ENCODE measurements around the gene RPLP2.

The RPLP2 gene

GRCh38 chr11:843818-844692 lies 34.3 kb downstream of the RPLP2 start (continued):
- TF ChIP-seq SP3 (tag by site-specific recombination; IDR thresholded peaks at IDR 0.05) (0 out of 2 replicates have a peak, but pooled peaks have one; percentile 14), HOXA7 (CRISPR knock-in tag; IDR thresholded peaks at IDR 0.05; ENCODE audit: borderline replicate concordance) (no peak), ZNF169 (tag by site-specific recombination; IDR thresholded peaks at IDR 0.05) (no peak), MYNN (tag by site-specific recombination; IDR thresholded peaks at IDR 0.05; ENCODE audit: borderline replicate concordance) (no peak), ZNF449 (tag by site-specific recombination; IDR thresholded peaks at IDR 0.05) (no peak), HIC1 (tag by site-specific recombination; IDR thresholded peaks at IDR 0.05) (no peak), KLF16 (tag by site-specific recombination; IDR thresholded peaks at IDR 0.05) (no peak), ZNF623 (tag by site-specific recombination; IDR thresholded peaks at IDR 0.05) (no peak), ZNF394 (tag by site-specific recombination; IDR thresholded peaks at IDR 0.05; ENCODE audit: borderline replicate concordance) (no peak), REST (tag by site-specific recombination; IDR thresholded peaks at IDR 0.05) (peak; percentile 80), ZNF596 (tag by site-specific recombination; IDR thresholded peaks at IDR 0.05) (no peak), SP7 (tag by site-specific recombination; IDR thresholded peaks at IDR 0.05) (peak; percentile 44), ZNF571 (tag by site-specific recombination; IDR thresholded peaks at IDR 0.05) (no peak), ZNF792 (tag by site-specific recombination; IDR thresholded peaks at IDR 0.05) (no peak), YY1 (tag by site-specific recombination; IDR thresholded peaks at IDR 0.05) (no peak), ZNF670 (tag by site-specific recombination; IDR thresholded peaks at IDR 0.05; ENCODE audit: low read depth) (no peak), GLI2 (tag by site-specific recombination; IDR thresholded peaks at IDR 0.05; ENCODE audit: borderline replicate concordance, low read depth) (no peak), MEIS1 (CRISPR knock-in tag; IDR thresholded peaks at IDR 0.05; ENCODE audit: borderline replicate concordance) (no peak), ZNF398 (tag by site-specific recombination; IDR thresholded peaks at IDR 0.05) (peak; percentile 58; the same call in 1 of the 2 replicates), WT1 (tag by site-specific recombination; IDR thresholded peaks at IDR 0.05) (peak; percentile 53; the same call in 1 of the 2 replicates), TCF7L2 (IDR thresholded peaks at IDR 0.05; ENCODE audit: borderline replicate concordance, low read depth, low read length) (no peak), PRDM1 (tag by site-specific recombination; IDR thresholded peaks at IDR 0.05) (no peak), ZNF777 (tag by site-specific recombination; IDR thresholded peaks at IDR 0.05; ENCODE audit: borderline replicate concordance) (no peak), ZNF544 (tag by site-specific recombination; IDR thresholded peaks at IDR 0.05) (no peak), SP2 (tag by site-specific recombination; IDR thresholded peaks at IDR 0.05) (peak; percentile 55), ZBTB17 (tag by site-specific recombination; IDR thresholded peaks at IDR 0.05) (no peak), ZNF366 (tag by site-specific recombination; conservative IDR thresholded peaks at IDR 0.05) (0 out of 2 replicates have a peak, but pooled peaks have one; percentile 12), ZNF654 (tag by site-specific recombination; IDR thresholded peaks at IDR 0.05; ENCODE audit: low read depth) (no peak), ZNF645 (tag by site-specific recombination; IDR thresholded peaks at IDR 0.05) (no peak), SCRT1 (tag by site-specific recombination; IDR thresholded peaks at IDR 0.05; ENCODE audit: borderline replicate concordance) (no peak)

Measured in HEK293 (cell line).